ENCODE data around the gene DAAM1.

- TF ChIP-seq CTCF (conservative IDR thresholded peaks at IDR 0.05 in 1 of 2, IDR thresholded peaks at IDR 0.05 in 1 of 2; ENCODE audit: extremely low read depth in 1 of 2, insufficient read depth in 1 of 2, low read depth in 1 of 2, low read length in 2 of 2), result no peak
- no peak for TF ChIP-seq EZH2 (IDR thresholded peaks at IDR 0.05; ENCODE audit: borderline replicate concordance, low read length)
Measured at GRCh38 chr14:59207506-59207933, 19.1 kb downstream of the DAAM1 start.
